Measurements from ENCODE around the gene SH2D5.

Gene SH2D5

DNA sequence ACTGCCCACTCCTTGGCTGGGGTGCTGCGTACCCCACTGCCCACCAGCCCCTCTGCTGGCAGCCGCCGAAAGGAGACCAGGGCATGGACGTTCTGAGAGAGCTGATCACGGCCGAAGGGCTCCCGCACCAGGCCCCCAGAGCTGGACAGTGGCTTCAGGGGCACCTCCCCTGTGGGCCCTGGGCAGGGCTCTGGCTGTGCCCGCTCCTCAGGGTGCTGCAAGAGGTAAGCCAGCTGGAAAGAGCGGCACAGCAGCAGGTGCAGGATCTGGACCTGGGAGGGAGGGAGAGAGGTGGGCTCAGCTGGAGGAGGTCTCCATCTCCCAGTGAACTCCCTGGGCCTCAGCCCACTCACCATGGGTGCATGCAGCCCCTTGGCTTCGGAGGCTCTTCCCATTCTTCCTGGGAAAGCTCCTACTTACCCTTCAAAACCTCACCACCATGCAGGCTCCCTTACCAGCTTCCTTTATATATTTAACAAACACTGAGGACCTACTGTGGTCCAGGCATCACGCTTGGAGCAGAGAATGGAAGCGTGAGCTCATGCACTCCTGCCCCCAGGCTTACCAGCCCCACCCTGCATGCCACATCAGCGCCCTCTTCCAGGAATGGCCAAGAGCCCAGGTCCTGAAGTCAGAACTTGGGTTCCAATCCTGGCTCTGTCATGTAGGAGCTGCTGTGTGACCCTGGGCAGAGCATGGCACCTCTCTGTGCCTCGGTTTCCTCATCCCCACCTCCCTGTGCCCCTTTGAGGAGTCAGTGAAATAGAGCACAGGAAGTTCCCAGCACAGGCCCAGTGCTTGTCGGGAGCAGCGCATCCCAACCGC lies 7.9 kb downstream of the SH2D5 start:
- no peak for DNase-seq (ENCODE audit: low read depth)
- H3K4me3 ChIP-seq (ENCODE audit: low read depth, low read length): no peak overlapping the region

DNA sequence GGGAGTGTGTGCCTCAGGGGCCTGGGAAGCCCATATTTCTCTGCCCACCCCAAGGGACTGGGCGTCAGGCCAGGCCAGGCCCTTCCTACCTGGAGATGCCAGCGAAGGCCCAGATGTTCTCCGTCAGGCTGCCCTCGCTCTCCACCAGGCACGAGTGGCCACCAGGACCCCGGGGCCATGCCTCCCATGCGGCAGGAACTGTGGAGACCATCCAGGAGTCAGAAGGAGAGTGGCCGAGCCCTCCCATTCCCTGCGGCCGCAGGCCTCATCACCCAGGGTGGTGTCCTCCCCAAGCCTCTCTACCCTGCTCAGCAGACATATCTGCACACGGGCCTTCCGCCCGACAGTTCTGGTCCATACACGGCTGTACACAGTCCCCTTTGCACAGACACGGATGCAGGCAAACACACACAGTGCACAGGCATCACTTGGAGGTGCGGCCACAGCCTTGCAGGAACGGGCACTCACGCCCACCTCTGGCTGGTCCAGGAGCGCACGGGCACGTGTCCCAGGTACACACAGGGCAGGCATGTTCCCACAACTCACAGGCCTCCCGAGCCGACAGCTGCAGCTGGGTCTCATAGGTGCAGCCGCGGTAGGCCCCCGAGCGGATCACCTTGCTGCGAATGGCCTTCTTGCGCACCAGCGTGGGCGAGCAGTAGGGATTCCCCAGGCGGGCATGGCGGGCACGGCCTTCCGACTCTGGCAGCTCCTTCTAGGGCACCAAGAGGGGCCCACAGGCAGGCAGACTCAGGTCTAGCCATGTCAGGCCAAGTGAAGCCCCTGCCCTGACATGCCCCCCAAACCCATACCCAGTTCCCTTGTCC lies 8.8 kb downstream of the SH2D5 start:
- TF ChIP-seq, protein P1, sequence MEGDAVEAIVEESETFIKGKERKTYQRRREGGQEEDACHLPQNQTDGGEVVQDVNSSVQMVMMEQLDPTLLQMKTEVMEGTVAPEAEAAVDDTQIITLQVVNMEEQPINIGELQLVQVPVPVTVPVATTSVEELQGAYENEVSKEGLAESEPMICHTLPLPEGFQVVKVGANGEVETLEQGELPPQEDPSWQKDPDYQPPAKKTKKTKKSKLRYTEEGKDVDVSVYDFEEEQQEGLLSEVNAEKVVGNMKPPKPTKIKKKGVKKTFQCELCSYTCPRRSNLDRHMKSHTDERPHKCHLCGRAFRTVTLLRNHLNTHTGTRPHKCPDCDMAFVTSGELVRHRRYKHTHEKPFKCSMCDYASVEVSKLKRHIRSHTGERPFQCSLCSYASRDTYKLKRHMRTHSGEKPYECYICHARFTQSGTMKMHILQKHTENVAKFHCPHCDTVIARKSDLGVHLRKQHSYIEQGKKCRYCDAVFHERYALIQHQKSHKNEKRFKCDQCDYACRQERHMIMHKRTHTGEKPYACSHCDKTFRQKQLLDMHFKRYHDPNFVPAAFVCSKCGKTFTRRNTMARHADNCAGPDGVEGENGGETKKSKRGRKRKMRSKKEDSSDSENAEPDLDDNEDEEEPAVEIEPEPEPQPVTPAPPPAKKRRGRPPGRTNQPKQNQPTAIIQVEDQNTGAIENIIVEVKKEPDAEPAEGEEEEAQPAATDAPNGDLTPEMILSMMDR (conservative IDR thresholded peaks at IDR 0.05; ENCODE audit: low read depth, low read length): no peak
- H3K4me3 ChIP-seq (ENCODE audit: low read depth, low read length): no peak overlapping the region
- no peak for DNase-seq (ENCODE audit: low read depth)

More for the DNA sequence above, 7.9 kb downstream of the SH2D5 start:
- TF ChIP-seq, protein P1 (conservative IDR thresholded peaks at IDR 0.05; ENCODE audit: low read depth, low read length): no peak

DNA sequence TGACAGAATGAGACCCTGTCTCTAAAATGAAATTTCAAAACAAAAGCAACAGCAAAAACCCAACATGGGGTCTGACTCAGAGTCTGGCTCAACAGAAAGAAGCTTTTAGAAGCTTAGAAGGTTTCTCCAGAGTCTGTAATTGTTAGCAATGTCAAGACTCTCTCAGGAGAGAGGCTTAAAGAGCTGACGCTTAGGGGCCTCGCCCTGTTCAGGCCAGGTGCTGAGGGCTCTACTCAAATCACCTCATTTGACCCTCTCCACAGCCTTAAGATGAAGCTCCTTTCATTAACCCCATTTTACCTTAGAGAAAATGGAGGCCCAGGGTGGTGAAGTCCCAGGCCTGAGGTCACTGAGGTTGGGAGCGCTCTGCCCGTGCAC lies 9.4 kb downstream of the SH2D5 start:
- peak; percentile 28 for DNase-seq (ENCODE audit: low read depth)
- TF ChIP-seq, protein P1 (conservative IDR thresholded peaks at IDR 0.05; ENCODE audit: low read depth, low read length): no peak
- H3K4me3 ChIP-seq (ENCODE audit: low read depth, low read length): no peak overlapping the region

GRCh38 chr1:20721117-20722061 lies 11.1 kb downstream of the SH2D5 start:
- no peak for DNase-seq (ENCODE audit: low read depth)
- TF ChIP-seq, protein P1 (conservative IDR thresholded peaks at IDR 0.05; ENCODE audit: low read depth, low read length): no peak
- no peak overlapping the region for H3K4me3 ChIP-seq (ENCODE audit: low read depth, low read length)

- TF ChIP-seq, protein P1 (conservative IDR thresholded peaks at IDR 0.05; ENCODE audit: low read depth, low read length): no peak
- no peak overlapping the region for H3K4me3 ChIP-seq (ENCODE audit: low read depth, low read length)
- no peak for DNase-seq (ENCODE audit: low read depth)
Measured at GRCh38 chr1:20720631-20721091, 11.8 kb downstream of the SH2D5 start.

DNA sequence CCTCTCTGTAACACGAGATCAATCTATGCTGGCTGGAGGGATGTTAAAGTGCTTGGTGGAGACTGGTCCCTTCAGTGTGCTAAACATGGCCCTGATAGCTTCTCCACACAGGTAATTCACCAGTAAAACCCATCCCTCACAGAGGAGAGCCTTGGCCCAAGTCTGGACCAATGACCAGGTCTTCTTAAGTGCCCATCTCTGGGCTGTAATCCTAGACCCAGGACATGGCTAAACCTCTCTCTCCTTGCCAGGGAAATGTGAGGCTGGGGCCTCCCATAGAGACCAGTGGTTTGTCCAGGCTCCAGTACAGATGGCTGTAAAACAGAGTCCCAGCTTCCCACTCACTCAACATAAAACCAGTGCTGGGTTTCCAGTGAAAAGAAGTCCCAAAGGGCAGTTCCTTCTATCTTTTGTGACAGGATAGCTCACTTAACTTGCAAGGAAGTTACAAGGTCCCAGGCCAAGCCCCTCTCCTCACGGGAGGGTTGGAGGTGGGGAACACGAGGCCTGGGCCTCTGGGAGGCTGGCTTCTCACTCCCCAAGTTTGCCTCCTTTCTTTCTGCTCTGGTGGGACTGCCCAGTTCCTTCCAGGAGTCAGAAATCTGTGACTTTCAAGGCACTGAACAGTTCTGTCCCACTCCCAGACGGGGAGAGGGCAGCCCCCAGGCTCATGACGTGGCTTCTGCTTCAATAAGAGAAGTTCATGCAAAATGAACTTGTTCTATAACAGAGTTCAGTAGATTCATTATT lies 12.5 kb downstream of the SH2D5 start:
- no peak overlapping the region for H3K4me3 ChIP-seq (ENCODE audit: low read depth, low read length)
- DNase-seq (ENCODE audit: low read depth): no peak
- TF ChIP-seq, protein P1 (conservative IDR thresholded peaks at IDR 0.05; ENCODE audit: low read depth, low read length): no peak
